ENCODE data around the gene CYP46A1. TPM values are rescaled to one million over a fixed set of nuclear protein-coding genes. Genes with fewer than 3 reads are reported as not detected.

The CYP46A1 gene
- total and polyA plus RNA-seq, 7 donors, result 0.09 to 1.5 (median 0.50) TPM

- ATAC-seq, result no peak
- Histone ChIP-seq H3K4me1 (peaks cover 60% of the 10 kb centered on the region), H3K36me3 (ENCODE audit: insufficient read depth in 1 of 2, low read depth in 1 of 2) (no peaks in the 10 kb centered on the region), H3K27me3 (ENCODE audit: insufficient read depth in 3 of 3, low read length in 2 of 3) (no peaks in the 10 kb centered on the region), H3K27ac (no peak overlapping the region), H3K9me3 (no peaks in the 10 kb centered on the region), H3K4me3 (no peak overlapping the region)
- 65 to 82% (median 65%) methylated on average over 3 of the region's 3 CpGs for WGBS, 3 donors
- DNase-seq, result no peak
- intact Hi-C loops (cut with DNase I), result loop anchor here in 1 of 2 donors (5.0 kb wide), 1 partner anchor 45 kb away; no protein-coding TSS in a partner anchor
- no peak for TF ChIP-seq CTCF (IDR thresholded peaks at IDR 0.05)
Observed at GRCh38 chr14:99742074-99742473, 58.0 kb downstream of the CYP46A1 start.

- peaks cover 60% of the 10 kb centered on the region for H3K4me1 ChIP-seq
- no peak overlapping the region for H3K4me3 ChIP-seq
- intact Hi-C loops (cut with DNase I), result loop anchor here in 1 of 2 donors (5.0 kb wide), 1 partner anchor 45 kb away; no protein-coding TSS in a partner anchor
- 92 to 94% (median 94%) methylated on average over 25 of the region's 25 CpGs for WGBS, 3 donors
- no peaks in the 10 kb centered on the region for H3K36me3 ChIP-seq (ENCODE audit: insufficient read depth in 1 of 2, low read depth in 1 of 2)
- no peaks in the 10 kb centered on the region for H3K27me3 ChIP-seq (ENCODE audit: insufficient read depth in 3 of 3, low read length in 2 of 3)
- H3K9me3 ChIP-seq, result no peaks in the 10 kb centered on the region
- no peak for TF ChIP-seq CTCF (IDR thresholded peaks at IDR 0.05)
- H3K27ac ChIP-seq, result no peak overlapping the region
- no peak for ATAC-seq
- DNase-seq, result no peak
Observed at GRCh38 chr14:99742509-99743487, 58.7 kb downstream of the CYP46A1 start.

GRCh38 chr14:99744199-99744872 lies 60.2 kb downstream of the CYP46A1 start:
- no peak for DNase-seq
- peaks cover 54% of the 10 kb centered on the region for H3K4me1 ChIP-seq
- no peak overlapping the region for H3K27ac ChIP-seq
- no peak overlapping the region for H3K4me3 ChIP-seq
- 79 to 87% (median 81%) methylated on average over 11 of the region's 11 CpGs for WGBS, 3 donors
- no peak for TF ChIP-seq CTCF (IDR thresholded peaks at IDR 0.05)
- no peaks in the 10 kb centered on the region for H3K36me3 ChIP-seq (ENCODE audit: insufficient read depth in 1 of 2, low read depth in 1 of 2)
- no peaks in the 10 kb centered on the region for H3K27me3 ChIP-seq (ENCODE audit: insufficient read depth in 3 of 3, low read length in 2 of 3)
- no peak for ATAC-seq
- intact Hi-C loops (cut with DNase I), result loop anchor here in 1 of 2 donors (5.0 kb wide), 1 partner anchor 43 kb away; no protein-coding TSS in a partner anchor
- no peaks in the 10 kb centered on the region for H3K9me3 ChIP-seq

- intact Hi-C loops (cut with DNase I), result loop anchor here in 1 of 2 donors (5.0 kb wide), 1 partner anchor 42 kb away; no protein-coding TSS in a partner anchor
- DNase-seq (no peak), ATAC-seq (no peak)
- no peaks in the 10 kb centered on the region for H3K9me3 ChIP-seq
- no peak overlapping the region for H3K4me3 ChIP-seq
- no peak for TF ChIP-seq CTCF (IDR thresholded peaks at IDR 0.05)
- WGBS, 3 donors, result 88 to 93% (median 93%) methylated on average over 7 of the region's 7 CpGs
- H3K36me3 ChIP-seq (ENCODE audit: insufficient read depth in 1 of 2, low read depth in 1 of 2), result no peaks in the 10 kb centered on the region
- H3K27me3 ChIP-seq (ENCODE audit: insufficient read depth in 3 of 3, low read length in 2 of 3), result no peaks in the 10 kb centered on the region
- peaks cover 54% of the 10 kb centered on the region for H3K4me1 ChIP-seq
- H3K27ac ChIP-seq, result no peak overlapping the region
Observed at GRCh38 chr14:99744873-99745224, 60.8 kb downstream of the CYP46A1 start.

Measured in psoas muscle (tissue), 8 donors.